ENCODE data around the gene CDYL2.

Gene CDYL2

GRCh38 chr16:80666378-80667250, 137.8 kb downstream of the CDYL2 start:
- no peak for DNase-seq (ENCODE audit: extremely low spot score)
- CTCF ChIA-PET: interaction anchor here (0.7 kb wide), 1 partner anchor 139 kb away, joined by 3 read pairs; no protein-coding TSS in a partner anchor
- POLR2A ChIA-PET: no interaction called here
- TF ChIP-seq CTCF (IDR thresholded peaks at IDR 0.05; ENCODE audit: control extremely low read depth, extremely low read depth, low read depth, missing control alignments): no peak

- ChIA-PET POLR2A (no interaction called here), CTCF (no interaction called here)
- TF ChIP-seq CTCF (IDR thresholded peaks at IDR 0.05; ENCODE audit: control extremely low read depth, extremely low read depth, low read depth, missing control alignments): no peak
- DNase-seq (ENCODE audit: extremely low spot score): no peak
Measured at GRCh38 chr16:80665356-80665755, 139.0 kb downstream of the CDYL2 start.

- no peak for TF ChIP-seq CTCF (IDR thresholded peaks at IDR 0.05; ENCODE audit: control extremely low read depth, extremely low read depth, low read depth, missing control alignments)
- CTCF ChIA-PET: interaction anchor here (0.8 kb wide), 1 partner anchor 9 kb away, joined by 3 read pairs; no protein-coding TSS in a partner anchor
- POLR2A ChIA-PET: no interaction called here
- no peak for DNase-seq (ENCODE audit: extremely low spot score)
Measured at GRCh38 chr16:80664786-80665185, 139.6 kb downstream of the CDYL2 start.

- TF ChIP-seq CTCF (IDR thresholded peaks at IDR 0.05; ENCODE audit: control extremely low read depth, extremely low read depth, low read depth, missing control alignments): no peak
- POLR2A ChIA-PET: no interaction called here
- CTCF ChIA-PET: interaction anchor here (0.8 kb wide), 1 partner anchor 10 kb away, joined by 3 read pairs; no protein-coding TSS in a partner anchor
- DNase-seq (ENCODE audit: extremely low spot score): no peak
Measured at GRCh38 chr16:80664226-80664625, 140.2 kb downstream of the CDYL2 start.

- CTCF ChIA-PET: no interaction called here
- POLR2A ChIA-PET: no interaction called here
Measured at GRCh38 chr16:80663078-80663477, 141.3 kb downstream of the CDYL2 start.

GRCh38 chr16:80659865-80660264, 144.5 kb downstream of the CDYL2 start:
- DNase-seq (ENCODE audit: extremely low spot score): no peak
- ChIA-PET POLR2A (no interaction called here), CTCF (interaction anchor here (2.9 to 3.2 kb wide), 2 partner anchors 20 to 133 kb away, joined by 6 to 10 read pairs; no protein-coding TSS in a partner anchor)
- TF ChIP-seq CTCF (IDR thresholded peaks at IDR 0.05; ENCODE audit: control extremely low read depth, extremely low read depth, low read depth, missing control alignments): no peak

More at GRCh38 chr16:80663078-80663477, 141.3 kb downstream of the CDYL2 start:
- DNase-seq (ENCODE audit: extremely low spot score): peak; percentile 12
- no peak for TF ChIP-seq CTCF (IDR thresholded peaks at IDR 0.05; ENCODE audit: control extremely low read depth, extremely low read depth, low read depth, missing control alignments)
